Activated CD8-positive, alpha-beta memory T cell treated with anti-CD3 and anti-CD28 coated beads for 4 hours (primary cell): ENCODE measurements around the gene EBF3.

Source experiments
- DNase-seq, 2 donors: peaks; one replicate each; pipeline ENCODE4 v3.0.0-alpha.2; 2020; ENCODE audit warnings: low read depth in 2 of 2

The EBF3 gene

DNA sequence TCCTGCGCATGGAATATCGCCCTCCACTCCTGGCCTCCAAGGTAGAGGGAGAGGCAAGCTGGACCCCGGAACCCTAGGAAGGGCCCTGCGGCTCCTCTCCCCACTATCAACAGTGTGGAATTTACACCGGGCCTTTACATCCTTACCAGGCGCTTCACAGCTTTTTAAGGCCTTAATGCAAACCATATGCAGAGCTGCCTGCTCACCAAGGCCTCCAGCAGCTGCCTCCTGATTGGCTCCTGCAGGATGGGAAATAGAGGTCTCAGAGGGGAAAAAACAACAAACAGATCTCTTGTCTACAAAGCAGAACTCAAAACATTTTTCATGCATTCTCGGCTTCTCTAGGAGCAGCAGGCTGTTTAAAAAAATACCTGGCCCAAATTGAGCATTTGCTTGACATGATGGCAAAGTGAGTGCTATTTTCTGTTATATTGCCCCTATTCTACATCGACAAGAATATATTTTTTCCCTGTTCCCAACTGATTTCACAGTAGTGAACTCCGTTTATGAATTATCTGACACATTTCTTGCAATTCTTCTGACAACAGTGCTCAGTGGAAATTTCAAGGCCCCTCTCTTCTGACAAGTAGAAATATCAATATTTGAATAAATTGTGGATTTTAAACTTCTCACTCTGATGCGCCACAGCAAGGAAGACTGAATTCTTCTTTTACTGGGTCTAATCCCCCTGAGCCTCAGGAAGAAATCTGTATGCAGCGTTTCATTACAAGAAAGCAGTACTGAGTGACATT is 51.7 kb downstream of the EBF3 start:
- DNase-seq = no peak

DNA sequence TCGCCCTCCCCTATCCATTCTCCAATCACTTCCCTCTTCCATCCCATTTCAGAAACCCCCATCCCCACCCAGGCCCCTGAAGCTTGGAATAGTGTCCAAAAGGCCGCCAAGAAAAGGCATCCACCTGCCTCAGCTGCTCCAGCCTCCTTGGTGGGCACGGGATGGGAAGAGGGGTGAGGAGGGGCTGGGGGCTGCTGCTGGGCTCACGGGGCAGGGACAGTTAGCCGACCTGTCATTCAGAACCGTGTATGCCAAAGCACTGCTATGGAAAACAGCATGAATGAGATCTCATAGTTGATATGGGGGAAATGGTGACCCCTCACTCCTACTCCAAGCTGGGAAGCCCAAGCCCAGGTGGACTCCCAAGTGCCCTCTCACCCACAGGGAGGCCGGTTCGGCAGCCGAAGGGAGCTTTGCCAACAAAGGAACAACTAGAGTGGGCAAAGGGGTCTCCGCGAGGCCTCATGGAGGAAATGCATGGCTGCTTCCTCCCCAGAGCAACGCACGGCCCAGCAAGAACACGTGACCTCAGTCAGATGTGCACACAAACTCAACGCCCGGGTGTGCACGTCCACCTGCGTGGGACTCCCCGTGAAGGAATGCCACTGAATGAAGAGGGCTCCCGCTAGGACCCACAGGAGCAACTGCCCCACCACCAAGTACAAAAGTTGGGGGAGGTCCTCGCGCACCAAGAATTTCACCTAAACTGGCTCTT is 52.5 kb downstream of the EBF3 start:
- no peak for DNase-seq

DNA sequence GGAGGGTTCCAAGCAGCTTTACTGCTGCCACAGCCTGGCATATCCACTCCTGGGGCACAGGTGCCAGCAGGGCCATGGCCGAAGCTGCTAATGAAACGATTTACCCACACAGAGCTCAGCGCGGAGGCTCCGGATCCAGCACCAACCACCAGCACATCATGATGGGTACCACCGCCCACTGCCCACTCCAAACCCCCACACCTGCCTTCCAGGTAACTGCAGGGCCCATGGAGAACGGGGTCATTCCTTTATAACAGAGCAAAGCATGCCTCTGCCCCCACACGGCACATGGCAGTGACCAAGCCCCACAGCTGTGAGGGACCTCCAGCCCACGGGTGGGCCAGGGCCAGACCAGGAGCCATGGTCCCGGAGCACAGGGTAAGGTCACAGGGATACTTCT is 53.2 kb downstream of the EBF3 start:
- DNase-seq = no peak

DNA sequence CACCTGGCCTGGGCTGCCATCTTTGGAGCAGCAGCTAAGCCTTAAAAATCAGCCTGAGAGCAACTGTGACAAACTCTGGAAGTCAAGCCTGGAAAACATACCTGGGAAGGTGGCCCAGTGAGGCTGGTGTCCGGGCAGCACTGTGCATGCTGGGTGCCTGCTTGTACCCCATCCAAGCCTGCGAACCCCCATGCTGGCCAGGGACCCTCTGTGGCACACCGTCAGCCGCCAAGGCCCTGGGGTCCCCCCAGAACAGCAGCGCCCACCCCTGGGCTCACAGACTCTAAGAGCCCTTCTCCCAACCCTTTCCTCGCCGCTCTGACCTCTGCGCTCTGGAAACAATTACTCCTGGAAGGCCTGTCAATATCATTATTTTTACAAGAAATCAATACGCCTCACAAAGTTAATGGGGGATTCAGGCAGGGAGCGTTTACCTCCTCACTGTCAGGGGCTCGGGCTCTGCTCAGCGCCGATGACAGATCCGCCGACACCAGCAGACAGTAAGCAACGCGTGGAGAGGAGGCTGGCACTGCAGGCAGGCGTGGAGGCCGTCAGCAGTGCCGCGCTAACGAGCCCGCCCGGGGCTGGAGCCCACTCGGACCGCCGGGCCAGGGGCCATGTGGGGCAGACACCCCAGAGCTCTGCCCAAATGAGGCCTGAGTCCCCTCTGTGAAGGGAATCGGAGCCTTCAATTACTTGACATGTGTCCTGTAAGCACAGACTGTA is 54.4 kb downstream of the EBF3 start:
- no peak for DNase-seq

DNA sequence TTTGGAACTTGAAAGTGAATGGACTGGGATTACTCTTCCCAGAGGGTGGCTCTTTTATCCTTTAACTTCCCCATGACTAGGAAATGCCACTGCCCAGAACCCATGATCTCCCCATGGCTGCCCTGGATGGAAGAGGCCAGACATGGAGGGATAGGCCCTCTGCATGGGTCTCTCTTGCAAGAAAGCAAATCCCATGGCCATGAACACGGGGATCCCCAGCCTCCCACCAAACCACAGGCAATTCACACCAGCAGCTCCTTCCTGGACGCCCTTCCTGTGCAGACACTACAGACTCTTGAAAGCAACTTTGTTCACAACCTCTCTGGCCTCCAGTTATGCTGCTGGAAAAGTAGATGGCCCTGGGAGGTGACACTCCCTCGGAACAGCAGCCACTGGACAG is 55.0 kb downstream of the EBF3 start:
- DNase-seq = no peak

DNA sequence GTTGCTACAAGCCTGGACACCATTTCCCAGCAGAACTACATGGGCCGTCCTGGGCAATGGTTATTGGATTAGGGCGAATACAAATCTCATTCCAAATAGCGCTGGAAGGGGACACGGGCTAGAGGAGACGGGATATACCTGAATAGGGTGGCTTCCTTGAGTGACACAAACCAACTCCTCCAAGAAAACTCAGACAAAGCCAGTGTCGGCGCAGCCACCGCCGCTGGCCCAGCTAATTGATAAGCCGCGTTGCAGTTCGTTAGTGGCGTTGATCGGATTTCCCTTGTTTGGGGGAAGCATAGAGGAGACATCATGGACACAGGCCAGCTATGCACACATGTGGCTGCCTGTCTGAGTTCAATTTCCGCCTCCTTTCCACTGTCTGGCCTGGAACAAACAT is 55.7 kb downstream of the EBF3 start:
- no peak for DNase-seq

DNA sequence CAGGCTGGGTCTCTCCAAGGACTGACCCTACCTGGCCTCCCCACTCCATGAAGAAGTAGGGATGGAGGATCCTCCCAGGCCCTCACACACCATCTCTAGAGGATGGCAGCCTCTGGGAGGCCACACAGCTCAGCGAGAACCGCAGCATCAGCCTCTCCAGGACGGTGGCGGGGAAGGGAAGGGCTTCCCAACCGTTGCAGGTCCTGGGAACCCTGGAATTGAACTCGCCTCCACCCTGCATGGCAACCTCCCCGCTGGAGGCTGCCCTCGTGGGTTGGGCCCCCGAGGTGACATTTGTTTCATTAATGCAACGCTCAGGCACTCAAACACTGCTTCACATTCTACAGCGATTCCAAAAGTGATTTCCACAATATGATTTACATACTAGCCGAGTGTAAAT is 58.5 kb downstream of the EBF3 start:
- no peak for DNase-seq

DNA sequence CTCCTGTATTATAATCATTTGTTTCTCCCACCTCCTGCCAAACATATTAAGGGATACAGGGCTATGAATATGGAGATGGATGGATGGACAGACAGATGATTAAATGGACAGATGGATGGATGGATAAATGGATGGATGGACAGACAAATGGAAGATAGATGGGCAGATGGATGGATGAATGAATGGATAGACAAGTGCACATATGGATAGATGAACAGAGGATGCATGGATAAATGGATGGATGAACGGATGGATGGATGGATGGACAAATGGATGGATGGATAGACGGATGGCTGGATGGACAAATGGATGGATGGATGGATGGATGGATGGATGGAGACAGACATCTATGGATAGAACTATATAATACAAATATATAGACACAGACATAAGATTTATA is 59.8 kb downstream of the EBF3 start:
- no peak for DNase-seq

DNA sequence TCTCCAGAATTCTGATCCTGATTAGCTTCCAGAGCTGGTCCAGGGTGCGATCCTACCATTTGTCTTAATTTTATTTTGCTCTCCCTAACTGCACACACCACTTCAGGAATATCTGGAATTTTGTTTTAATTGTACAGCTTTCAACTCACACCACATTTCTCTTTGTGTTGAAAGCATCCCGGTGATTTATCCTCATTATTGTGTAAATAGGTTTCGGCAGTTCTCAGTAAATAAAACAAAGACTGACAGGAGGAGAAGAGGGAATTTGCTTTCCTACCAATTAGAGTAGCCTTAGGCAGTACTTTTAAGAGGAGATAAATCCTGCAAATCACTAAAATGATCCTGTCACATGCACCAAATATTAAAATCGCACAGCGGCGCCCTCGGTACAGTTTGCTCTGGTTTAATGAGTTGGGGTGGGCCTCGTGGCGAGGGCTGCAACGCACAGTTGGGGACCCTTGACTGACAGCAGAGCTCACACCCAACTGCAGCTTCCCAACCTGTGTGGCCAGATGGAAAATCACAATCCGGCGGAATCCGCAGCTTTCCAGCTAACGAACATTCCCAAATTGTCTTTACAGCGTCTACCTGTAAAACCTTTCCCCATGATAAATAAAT is 62.6 kb downstream of the EBF3 start:
- DNase-seq = no peak

DNA sequence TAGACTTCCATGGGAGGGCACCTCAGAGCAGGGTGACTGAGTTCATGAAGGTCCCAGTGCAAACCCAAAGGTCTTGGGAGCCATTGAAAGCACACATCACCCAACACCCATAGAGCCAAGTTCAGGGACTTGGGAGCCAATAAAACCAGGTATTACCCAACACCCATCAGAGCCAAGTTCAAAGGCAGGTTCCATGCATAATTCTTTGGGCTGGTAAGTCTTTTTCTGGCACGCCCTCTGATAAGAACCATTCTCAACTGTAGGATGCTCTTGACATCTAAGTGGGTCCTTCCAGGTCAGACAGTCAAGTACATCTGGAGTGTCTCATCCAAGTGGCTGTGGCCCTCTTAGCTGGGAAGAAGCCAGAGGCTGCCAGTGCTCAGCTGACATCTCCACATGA is 63.2 kb downstream of the EBF3 start:
- no peak for DNase-seq

DNA sequence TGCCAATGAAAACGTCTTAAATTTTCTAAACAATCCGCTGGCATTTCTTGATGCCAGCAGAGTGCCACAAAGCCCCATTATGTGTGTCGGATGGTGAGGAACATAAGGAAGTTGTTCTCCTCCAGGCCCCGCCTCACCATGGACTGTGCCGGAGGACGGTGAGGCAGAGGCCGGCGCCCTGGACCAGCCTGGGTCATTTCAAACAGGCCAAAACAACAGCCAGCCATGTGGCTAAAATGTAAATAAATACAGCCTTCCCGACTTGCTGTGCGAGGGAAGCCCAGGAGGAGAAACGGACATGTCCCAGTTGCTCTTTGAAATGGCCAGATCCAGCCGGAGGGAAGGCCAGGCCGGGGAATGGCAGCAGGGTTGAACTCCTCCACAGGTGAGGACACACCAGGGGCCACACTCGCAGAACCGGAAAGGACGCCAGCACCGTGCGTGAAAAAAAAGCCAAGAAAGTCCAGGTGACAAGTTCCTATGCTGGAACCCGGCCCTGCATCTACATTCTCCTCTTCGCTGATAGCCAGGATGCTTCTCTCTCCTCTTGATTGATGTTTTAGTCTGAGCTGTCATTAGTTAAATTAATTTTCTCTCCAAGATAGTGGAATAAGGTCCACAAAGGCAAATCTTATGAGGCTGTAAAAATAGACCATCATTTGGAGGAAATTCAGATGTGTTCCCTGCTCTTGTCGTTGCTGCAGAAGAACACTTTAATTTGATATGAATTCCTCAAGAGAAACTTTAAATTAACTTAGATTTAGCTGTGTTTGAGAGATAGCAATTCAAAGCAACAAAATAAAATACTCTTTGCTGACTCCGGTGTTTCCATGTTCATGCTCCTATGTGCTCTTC is 64.6 kb downstream of the EBF3 start:
- DNase-seq = no peak

DNA sequence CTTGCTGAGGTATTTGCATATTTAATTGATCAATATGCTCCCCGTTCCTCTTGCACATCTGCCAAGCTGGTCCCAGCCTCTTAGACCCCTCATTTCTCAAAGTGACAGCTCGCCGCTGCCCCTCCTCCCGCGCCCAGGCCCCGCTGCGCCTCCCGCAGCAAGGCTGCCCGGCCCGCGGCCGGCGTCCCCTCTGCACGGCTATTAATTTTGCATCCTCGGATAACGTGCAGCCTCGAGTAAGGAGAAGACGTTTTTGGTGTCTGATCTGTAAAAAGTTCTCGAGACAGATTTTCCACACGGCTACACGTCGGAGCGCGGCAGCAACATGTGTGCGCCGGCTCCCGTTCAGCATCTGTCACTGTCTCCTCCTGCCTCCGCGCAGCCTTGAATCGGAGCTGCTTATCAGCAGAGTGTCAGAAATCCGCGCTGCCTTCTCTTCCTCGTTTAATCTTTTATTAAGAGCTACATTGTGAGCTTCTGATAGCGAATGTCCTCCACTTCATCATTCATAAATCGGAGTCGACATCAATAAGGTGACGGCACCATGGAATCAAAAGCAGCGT is 65.3 kb downstream of the EBF3 start:
- no peak for DNase-seq

DNA sequence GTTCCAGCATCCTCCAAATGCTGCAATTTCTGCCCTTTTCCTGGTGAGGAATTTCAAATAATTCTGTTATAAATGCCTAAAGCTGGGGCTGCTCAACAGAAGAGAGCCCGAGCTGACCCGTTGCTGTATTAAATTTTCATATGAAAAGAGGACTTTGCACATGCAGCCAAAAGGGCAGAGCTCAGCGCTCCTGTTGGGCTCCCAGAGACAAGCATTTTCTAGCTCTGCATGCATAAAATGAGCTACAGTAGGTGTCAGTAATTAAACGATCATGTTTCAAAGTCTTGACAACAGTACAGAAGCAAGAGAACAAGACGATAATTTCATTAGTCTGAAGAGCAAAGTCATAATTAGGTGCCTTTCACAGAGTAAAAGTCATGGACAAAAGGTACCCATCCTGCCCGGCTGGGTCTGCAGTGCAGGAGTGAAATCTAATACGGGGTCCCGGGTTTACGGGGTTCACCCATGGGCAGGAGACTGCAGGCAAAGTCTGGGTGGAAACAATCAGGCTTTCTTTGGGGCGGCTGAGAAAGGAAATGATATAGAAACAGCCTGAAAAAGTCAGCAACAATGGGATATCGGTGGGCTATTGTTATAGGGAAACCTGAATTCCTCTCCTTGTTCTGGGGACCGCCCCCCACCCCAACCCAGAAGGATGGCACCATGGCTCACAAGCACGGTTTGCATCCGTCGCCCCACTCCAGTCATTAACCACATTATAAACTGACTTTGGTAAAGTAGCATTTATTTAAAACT is 66.0 kb downstream of the EBF3 start:
- no peak for DNase-seq

DNA sequence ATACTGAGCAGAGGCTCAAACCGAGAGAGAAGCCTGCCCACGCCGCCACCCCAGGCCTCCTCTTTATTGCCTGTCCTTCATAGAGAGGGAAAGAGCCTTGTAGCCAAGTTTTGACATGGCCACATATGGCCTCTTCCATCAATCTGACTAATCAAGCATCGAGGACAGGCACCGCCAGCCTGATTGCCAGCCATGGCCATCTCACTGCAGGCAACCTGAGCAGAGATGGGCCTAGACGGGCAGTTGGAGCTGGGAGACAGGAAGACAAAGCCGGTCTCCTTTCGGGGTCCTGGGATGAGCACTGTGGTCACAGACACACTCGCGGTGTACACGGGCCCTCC is 67.2 kb downstream of the EBF3 start:
- DNase-seq = no peak

DNA sequence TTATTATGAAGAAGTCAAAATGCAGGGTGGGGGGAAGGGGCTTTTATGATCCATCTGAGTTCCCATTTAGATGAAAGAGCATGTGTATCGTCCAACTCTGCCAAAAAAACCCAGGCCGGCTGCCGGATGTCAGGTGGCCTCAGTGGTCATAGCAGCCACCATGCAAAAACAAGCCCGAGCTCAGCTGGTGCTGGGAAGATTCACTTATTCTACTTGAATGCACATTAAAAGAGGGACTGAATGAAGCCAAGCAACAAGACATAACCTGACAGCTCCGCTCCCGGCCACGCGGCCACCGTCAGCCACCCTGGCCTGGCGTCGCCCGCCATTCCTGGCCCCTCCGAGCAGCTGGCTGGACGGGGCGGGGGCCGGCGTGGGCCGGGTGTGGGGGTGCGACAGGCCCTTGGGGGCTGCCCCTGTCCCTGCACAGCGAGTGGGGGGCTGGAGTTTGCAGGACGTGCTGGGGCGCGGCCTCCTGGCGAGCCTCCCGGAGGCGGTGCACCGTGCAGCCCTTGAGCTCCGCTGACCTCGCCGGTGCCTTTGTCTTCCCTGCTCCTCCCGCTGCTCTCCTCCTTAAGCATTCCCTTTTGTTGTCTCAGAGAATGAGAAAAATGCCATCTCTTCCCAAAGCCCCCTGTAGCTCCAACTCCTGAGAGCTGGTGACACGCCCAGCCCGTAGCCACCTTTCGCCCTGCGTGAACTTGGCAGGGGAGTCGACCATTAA is 67.8 kb downstream of the EBF3 start:
- no peak for DNase-seq

DNA sequence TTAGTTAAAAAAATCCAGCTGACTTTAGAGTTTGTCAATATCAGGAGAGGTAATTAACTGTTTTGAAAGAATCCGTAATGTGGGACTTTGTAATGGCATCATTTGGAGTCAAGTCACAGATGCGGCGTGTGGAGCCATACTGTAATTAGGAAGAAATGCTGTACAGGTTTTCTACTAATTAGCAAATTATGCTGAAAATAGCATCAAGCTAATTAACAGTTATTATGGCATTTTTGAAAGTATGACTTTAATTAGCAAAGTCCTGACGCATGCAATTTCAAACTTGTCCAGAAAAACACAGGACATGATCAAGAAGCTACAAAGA is 68.3 kb downstream of the EBF3 start:
- DNase-seq = no peak

DNA sequence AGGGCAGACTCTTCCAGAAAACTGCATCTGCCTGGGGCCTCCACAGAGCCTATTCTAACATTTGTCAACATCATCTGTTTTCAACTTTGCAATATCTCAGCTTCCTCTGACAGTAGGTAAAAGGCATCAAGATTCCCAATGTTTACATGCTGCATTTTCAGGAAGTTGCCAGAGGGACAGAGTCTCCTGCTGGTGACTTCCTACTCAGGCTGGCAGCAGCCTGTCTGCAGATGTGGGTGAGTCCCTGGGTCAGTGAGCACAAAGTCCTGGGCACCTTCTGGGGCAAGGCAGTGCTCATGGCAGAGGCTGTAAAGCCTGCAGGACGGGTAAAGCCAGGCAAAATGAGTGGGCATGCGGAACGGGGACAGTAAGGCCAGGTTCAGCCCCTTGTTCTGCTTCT is 69.4 kb downstream of the EBF3 start:
- DNase-seq = no peak

DNA sequence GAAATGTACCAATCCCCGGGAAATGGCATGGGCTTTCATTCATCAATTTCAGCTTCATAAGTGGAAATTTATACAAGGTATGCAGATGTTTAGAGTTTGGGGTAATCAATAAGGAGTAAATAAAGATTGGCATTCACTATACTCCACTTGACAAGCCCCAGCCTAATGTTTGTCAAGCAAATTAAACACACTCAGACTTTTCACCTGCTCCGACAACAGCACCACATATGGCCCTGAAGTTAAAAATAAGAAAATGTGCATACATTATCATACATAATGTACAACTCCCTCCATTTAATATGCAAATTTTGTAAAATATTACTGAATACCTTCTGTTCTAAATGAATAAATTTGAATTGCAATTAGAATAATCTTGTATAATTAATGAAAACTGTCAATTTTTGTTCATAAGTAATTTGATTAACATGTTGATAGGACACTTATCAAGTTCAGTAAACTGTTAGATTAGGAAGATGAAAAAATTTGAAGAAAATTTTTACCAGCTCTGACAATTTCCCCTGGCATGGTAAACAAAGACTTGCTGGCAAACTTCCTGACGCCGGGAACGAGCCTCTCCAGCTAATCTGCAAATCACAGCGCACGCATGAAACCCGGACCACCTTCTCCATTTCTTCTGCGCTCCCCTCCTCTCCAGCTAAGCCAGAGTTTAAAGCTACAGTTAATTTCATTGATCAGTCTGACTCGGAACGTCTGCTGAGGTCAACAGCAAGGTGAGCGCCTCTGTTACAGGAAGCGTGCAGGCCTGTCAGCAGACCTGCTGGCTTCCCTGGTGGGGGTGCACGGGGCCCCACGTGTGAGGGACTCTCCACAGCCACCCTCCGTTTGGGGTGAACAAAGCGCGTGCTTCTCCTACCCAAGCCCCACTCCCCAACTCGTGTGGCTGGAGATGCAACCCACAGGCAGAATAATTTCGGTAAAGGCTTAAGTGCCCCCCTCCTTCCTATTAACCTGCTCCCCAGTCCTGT is 70.7 kb downstream of the EBF3 start:
- DNase-seq = no peak

DNA sequence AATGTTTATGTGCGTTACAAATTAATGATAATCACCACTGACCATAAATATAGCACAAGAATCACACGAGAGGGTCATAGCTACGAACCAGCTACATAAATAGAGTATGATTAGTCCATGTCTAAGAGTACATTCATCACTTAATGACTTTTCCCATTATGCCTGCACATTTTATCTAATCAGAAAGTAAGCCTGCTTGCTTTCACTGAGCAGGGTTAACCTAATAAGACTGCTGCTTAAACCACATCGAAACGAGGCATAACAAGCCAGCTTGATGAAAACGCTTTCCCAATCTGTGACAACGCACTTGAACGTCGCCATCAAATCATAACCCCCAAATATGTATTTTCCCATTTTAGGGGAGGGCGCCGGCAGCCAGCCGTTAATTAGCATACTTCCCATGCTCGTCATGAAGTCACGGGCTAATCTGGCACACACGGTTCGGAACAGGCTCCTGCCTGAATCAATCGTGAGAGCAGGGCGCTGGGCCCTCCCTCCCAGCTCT is 71.5 kb downstream of the EBF3 start:
- no peak for DNase-seq
